Epithelial cell of proximal tubule (primary cell): ENCODE measurements around the gene ZNF142. TPM values are rescaled to one million over a fixed set of nuclear protein-coding genes. Genes with fewer than 3 reads are reported as not detected.
"Not testable (repeated sequence)": the region's sequence is repeated elsewhere in the genome, so short reads cannot be mapped to it uniquely, and the experiment has no call there.

Source experiments
- DNase-seq: peaks from one replicate; pipeline ENCODE4 v3.0.0-alpha.2; 2011; ENCODE audit warnings: low read depth
- H3K4me3 ChIP-seq: 2 replicates; pipeline ENCODE4 v1.5.1; 2011; ENCODE audit warnings: low read depth, mild to moderate bottlenecking, low read length
- total RNA-seq: library from RNA; depleted of rRNA; stranded (reverse); fragments of >200 nt; gene quantifications from 2 replicates; pipeline ENCODE4 v1.2.3, GENCODE V29; 2015
- TF ChIP-seq, protein P1 (sequence below): conservative IDR thresholded peaks from 2 replicates; pipeline ENCODE4 v1.5.1; 2012; ENCODE audit warnings: low read depth, mild to moderate bottlenecking, low read length

ZNF142 gene
- total RNA-seq, 1 donor from 2014 or later, result 16.0 TPM

DNA sequence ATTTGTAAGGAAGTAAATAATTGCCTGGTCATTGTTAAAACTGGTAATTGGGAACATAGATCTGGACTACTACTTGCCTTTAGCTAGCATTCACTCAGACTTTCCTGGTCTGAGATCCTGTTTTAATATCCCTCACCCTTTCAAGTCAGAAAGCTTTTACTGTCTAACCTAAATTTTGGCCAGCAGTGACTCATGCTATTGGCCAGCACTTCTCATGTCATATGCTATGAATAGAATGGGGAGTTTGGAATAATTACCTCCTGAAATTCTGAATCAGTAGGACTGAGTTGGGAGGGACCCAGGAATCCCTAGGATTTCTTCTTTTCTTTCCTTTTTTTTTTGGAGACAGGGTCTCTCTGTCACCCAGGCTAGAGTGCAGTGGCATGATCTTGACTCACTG lies 31.8 kb upstream of the ZNF142 start:
- TF ChIP-seq, protein P1, sequence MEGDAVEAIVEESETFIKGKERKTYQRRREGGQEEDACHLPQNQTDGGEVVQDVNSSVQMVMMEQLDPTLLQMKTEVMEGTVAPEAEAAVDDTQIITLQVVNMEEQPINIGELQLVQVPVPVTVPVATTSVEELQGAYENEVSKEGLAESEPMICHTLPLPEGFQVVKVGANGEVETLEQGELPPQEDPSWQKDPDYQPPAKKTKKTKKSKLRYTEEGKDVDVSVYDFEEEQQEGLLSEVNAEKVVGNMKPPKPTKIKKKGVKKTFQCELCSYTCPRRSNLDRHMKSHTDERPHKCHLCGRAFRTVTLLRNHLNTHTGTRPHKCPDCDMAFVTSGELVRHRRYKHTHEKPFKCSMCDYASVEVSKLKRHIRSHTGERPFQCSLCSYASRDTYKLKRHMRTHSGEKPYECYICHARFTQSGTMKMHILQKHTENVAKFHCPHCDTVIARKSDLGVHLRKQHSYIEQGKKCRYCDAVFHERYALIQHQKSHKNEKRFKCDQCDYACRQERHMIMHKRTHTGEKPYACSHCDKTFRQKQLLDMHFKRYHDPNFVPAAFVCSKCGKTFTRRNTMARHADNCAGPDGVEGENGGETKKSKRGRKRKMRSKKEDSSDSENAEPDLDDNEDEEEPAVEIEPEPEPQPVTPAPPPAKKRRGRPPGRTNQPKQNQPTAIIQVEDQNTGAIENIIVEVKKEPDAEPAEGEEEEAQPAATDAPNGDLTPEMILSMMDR, result no peak
- DNase-seq, result no peak
- no peak overlapping the region for H3K4me3 ChIP-seq

DNA sequence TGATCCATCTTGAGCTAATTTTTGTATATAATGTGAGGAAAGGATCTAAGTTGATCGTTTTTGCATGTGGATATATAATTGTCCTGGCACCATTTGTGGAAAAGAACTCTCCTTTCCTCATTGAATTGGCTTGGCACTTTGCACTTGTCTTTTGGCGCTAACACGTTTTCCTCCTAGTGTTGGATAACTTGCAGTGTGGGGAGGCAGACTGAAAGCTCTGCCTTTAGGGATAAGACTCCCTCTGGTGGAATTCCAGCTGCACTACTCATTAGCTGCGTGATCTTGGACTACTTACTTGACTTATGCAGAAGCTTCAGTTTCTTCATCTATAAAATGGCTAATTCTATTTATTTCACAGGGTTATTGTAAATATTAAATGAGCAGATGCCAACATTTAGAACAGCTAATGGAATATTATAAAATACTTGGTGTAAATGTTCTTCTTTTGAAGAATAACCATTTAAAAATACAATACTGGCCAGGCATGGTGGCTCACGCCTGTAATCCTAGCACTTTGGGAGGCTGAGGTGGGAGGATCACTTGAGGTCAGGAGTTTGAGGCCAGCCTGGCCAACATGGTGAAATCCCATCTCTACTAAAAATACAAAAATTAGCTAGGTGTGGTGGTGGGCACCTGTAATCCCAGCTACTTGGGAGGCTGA lies 28.1 kb upstream of the ZNF142 start:
- not testable (repeated sequence) for H3K4me3 ChIP-seq
- TF ChIP-seq, protein P1, result peak; percentile 92
- peak; percentile 31 for DNase-seq

DNA sequence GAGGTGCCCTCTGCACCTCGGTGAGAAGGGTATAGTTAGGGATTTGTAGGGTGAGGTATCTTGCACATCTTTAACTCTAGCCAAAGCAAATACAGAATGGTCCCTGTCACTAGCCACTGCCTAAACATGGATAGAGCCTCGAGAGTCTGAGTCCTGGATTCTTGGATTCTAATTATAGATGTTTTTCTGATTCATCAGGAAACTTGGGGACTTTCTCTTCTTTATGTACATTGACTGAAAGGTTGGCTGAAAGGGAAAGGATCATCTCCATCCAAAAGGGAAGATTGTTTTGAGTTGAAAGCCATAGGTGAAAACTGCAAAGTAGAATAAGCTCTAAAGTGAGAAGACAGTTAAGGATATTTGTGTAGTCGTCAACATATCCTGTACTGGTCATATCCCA lies 20.6 kb upstream of the ZNF142 start:
- no peak for DNase-seq
- TF ChIP-seq, protein P1, result no peak
- H3K4me3 ChIP-seq, result no peak overlapping the region

DNA sequence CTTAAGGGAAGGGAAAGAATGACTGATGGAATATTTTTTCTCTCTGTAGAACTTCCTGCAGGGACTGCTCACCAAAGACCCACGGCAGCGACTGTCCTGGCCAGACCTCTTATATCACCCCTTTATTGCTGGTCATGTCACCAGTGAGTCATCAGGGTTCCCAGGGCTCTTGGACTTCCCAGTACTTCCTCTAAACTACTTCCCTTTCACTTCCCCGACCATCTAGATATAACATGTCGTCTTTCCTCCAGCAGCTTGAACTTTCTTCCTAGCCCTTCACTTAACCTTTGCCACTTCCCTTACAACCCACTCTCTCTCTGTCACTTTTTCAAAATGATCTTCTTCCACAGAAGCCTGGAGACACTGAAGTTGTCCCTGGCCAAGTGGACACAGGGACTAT lies 19.7 kb upstream of the ZNF142 start:
- TF ChIP-seq, protein P1, result no peak
- H3K4me3 ChIP-seq, result no peak overlapping the region
- no peak for DNase-seq

DNA sequence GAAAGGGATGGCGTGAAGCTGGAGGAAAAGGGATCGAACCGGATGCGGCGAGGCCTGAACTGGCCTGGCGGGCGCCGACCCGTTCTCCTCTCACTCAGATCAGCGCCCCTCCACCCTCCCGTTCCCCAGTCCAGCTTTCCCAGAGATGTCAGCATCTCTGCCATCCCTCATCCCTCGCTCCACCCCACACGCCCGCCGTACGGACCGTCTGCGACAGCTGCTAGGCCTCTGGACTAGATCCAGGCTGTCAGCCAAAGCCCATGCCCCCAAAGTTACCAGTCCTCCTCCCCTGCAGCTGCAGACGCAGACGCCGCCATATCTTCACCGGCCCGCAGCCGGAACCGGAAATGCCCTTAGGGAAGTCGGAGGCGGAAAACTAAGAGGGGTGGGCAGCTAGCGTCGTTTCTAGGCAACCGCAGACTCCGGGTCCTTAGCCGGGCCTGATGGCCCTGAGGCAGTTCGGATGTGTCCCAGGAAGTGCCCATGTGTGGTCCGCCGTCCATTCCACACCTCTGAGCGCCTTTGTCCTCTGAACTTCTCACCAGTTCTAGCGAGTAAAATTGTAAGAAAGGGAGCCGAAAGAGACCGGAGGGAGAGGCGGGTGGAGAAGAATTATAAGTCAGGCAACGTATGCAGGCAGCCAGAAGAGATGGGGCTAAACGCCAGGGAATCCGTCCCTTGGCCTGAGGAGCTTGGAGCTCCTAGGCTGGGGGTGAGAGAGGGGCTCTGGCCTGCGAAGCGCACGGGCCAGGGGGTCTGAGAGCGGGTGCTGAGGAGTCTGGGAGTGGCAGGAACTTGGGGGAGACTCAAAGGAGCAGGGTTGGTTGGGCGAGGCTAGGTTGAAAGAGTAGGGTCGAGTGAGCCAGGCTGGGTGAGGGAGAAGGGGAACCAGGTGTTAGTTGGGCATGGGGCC lies 12.5 kb upstream of the ZNF142 start, which contains the start of the genes RNF25 and STK36:
Gene RNF25, minus strand, starts transcription at position 349 of the 913 bp plus-strand sequence. Its CDS starts 32 bp downstream, at position 317.
Gene STK36, plus strand, starts transcription at position 433 of the 913 bp plus-strand sequence. CDS start 744 bp downstream, outside the sequence.
- TF ChIP-seq, protein P1, result no peak
- no peak for DNase-seq
- H3K4me3 ChIP-seq, result peak within 1 kb of the TSS; percentile 84

DNA sequence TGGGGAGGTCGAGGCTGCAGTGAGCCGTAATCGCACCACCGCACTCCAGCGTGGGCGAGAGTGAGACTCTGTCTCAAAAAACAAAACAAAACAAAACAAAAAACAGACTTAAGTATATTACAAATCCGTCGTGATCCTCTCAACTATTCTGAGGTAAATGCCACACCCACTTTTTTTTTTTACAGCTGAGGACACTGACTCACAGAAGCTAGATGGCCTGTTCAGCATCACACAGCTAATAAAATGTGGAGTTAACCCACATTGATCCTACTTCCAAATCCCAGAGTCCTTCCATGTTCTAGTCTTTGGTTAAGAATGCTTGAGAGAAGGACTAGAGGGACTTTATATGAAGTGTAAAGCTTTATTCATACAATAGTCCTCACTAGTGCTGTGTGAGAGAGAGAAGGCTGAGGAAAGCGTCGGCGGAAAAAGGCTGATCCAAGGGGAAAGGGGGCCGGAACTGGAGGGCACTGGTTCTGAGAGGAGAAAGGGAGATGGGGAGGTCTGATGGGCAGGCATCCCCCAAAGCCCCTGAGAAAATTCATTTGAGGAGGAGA lies 11.8 kb upstream of the ZNF142 start:
- TF ChIP-seq, protein P1, result no peak
- DNase-seq, result no peak
- peak overlapping the region; percentile 84 for H3K4me3 ChIP-seq
